Measurements from ENCODE around the gene OCIAD2.

The OCIAD2 gene

GRCh38 chr4:48844843-48845242 is 61.7 kb downstream of the OCIAD2 start:
- DNase-seq (ENCODE audit: low read depth, low spot score), result no peak
- H3K4me3 ChIP-seq (ENCODE audit: low read depth, low read length), result no peak overlapping the region
- in situ Hi-C loops (cut with HindIII; ENCODE audit: low sequenced_read_pairs), result no loop called here
- no peak for TF ChIP-seq CTCF (IDR thresholded peaks at IDR 0.05; ENCODE audit: low read depth, low read length)

- TF ChIP-seq CTCF (IDR thresholded peaks at IDR 0.05; ENCODE audit: low read depth, low read length), result no peak
- no peak for DNase-seq (ENCODE audit: low read depth, low spot score)
- in situ Hi-C loops (cut with HindIII; ENCODE audit: low sequenced_read_pairs), result no loop called here
- no peak overlapping the region for H3K4me3 ChIP-seq (ENCODE audit: low read depth, low read length)
These were observed 65.3 kb downstream of the OCIAD2 start for GRCh38 chr4:48841045-48841827.

- H3K4me3 ChIP-seq (ENCODE audit: low read depth, low read length), result no peak overlapping the region
- in situ Hi-C loops (cut with HindIII; ENCODE audit: low sequenced_read_pairs), result no loop called here
- no peak for DNase-seq (ENCODE audit: low read depth, low spot score)
- TF ChIP-seq CTCF (IDR thresholded peaks at IDR 0.05; ENCODE audit: low read depth, low read length), result no peak
These were observed 69.9 kb downstream of the OCIAD2 start for GRCh38 chr4:48836658-48837057.

Data from astrocyte of the spinal cord (primary cell).